Activated CD8-positive, alpha-beta memory T cell treated with anti-CD3 and anti-CD28 coated beads, Interleukin-2, amount 50 U/mL, for 1 hour (primary cell): ENCODE data around the gene MEIKIN.
"Not testable (repeated sequence)": the region's sequence is repeated elsewhere in the genome, so short reads cannot be mapped to it uniquely, and the experiment has no call there.

ENCODE experiments used
- DNase-seq: peaks from one replicate; pipeline ENCODE4 v3.0.0-alpha.2; 2020; ENCODE audit errors: extremely low read depth

Gene MEIKIN

GRCh38 chr5:131812371-131813160 lies 132.9 kb downstream of the MEIKIN start:
- DNase-seq: no peak

GRCh38 chr5:131810510-131811249 lies 134.8 kb downstream of the MEIKIN start:
- no peak for DNase-seq

GRCh38 chr5:131796793-131797693 lies 148.4 kb downstream of the MEIKIN start, which contains the start of gene FNIP1:
Gene FNIP1 (minus strand): TSS chr5:131797017. CDS start chr5:131796921, 96 bp downstream.
- DNase-seq: peak; percentile 91

- DNase-seq: no peak
Observed at GRCh38 chr5:131795879-131796792, 149.3 kb downstream of the MEIKIN start.

GRCh38 chr5:131795228-131795627 lies 150.2 kb downstream of the MEIKIN start:
- DNase-seq: no peak

- DNase-seq: no peak
Observed at GRCh38 chr5:131794586-131794985, 150.9 kb downstream of the MEIKIN start.

- no peak for DNase-seq
Observed at GRCh38 chr5:131792896-131793295, 152.6 kb downstream of the MEIKIN start.

GRCh38 chr5:131791866-131792265 lies 153.6 kb downstream of the MEIKIN start:
- DNase-seq: no peak

GRCh38 chr5:131790550-131790949 lies 154.9 kb downstream of the MEIKIN start:
- DNase-seq: no peak

- no peak for DNase-seq
Observed at GRCh38 chr5:131789765-131790164, 155.7 kb downstream of the MEIKIN start.

- no peak for DNase-seq
Observed at GRCh38 chr5:131787736-131788135, 157.7 kb downstream of the MEIKIN start.

- DNase-seq: no peak
Observed at GRCh38 chr5:131786900-131787692, 158.4 kb downstream of the MEIKIN start.

- DNase-seq: no peak
Observed at GRCh38 chr5:131786036-131786435, 159.4 kb downstream of the MEIKIN start.

GRCh38 chr5:131783874-131784273 lies 161.6 kb downstream of the MEIKIN start:
- DNase-seq: no peak

- no peak for DNase-seq
Observed at GRCh38 chr5:131783357-131783756, 162.1 kb downstream of the MEIKIN start.

- DNase-seq: no peak
Observed at GRCh38 chr5:131782717-131783116, 162.7 kb downstream of the MEIKIN start.

GRCh38 chr5:131778141-131778540 lies 167.3 kb downstream of the MEIKIN start:
- not testable (repeated sequence) for DNase-seq

- DNase-seq: no peak
Observed at GRCh38 chr5:131776450-131776849, 169.0 kb downstream of the MEIKIN start.

- no peak for DNase-seq
Observed at GRCh38 chr5:131774652-131775367, 170.7 kb downstream of the MEIKIN start.
